ENCODE data around the gene CXCL17. TPM values are rescaled to one million over a fixed set of nuclear protein-coding genes. Genes with fewer than 3 reads are reported as not detected.

CXCL17 gene
- total RNA-seq, 1 donor from 2014 or later = not detected

DNA sequence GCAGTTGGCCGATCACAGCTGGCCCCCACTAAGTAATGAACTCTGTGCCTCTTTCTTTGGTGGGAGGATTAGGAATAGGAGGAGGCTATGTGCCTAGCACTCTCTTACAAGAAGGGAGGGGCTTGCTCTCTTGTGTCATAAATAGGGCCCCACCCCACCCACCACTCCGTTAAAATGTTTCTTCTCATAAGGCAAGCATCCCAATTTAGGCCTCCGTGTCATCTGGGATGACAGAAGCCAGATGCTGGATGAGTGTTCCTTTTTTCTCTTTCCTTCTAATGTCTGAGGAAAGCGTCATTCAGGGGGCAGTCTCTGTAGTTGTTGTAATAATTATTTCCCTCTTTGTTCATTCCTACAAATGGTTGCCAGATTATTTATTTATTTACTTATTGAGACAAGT is 15.4 kb downstream of the CXCL17 start, which contains the start of gene LIPE:
TSS of gene LIPE (minus strand) at position 76 of the 400 bp plus-strand sequence. CDS start 239 bp downstream, outside the sequence.
- TF ChIP-seq, protein P1, sequence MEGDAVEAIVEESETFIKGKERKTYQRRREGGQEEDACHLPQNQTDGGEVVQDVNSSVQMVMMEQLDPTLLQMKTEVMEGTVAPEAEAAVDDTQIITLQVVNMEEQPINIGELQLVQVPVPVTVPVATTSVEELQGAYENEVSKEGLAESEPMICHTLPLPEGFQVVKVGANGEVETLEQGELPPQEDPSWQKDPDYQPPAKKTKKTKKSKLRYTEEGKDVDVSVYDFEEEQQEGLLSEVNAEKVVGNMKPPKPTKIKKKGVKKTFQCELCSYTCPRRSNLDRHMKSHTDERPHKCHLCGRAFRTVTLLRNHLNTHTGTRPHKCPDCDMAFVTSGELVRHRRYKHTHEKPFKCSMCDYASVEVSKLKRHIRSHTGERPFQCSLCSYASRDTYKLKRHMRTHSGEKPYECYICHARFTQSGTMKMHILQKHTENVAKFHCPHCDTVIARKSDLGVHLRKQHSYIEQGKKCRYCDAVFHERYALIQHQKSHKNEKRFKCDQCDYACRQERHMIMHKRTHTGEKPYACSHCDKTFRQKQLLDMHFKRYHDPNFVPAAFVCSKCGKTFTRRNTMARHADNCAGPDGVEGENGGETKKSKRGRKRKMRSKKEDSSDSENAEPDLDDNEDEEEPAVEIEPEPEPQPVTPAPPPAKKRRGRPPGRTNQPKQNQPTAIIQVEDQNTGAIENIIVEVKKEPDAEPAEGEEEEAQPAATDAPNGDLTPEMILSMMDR (IDR thresholded peaks at IDR 0.05) = no peak
- Histone ChIP-seq H3K27ac (no peak within 1 kb of the TSS), H3K36me3 (no peaks in the 10 kb centered on the region), H3K4me3 (no peak within 1 kb of the TSS), H3K9me3 (no peaks in the 10 kb centered on the region), H3K27me3 (no peaks in the 10 kb centered on the region), H3K4me1 (peaks cover 0 to 14% of the 10 kb centered on the region in 2 donors)
- DNase-seq (ENCODE audit: low spot score in 2 of 2) = no peak
- intact Hi-C loops (cut with DNase I) = no loop called here

DNA sequence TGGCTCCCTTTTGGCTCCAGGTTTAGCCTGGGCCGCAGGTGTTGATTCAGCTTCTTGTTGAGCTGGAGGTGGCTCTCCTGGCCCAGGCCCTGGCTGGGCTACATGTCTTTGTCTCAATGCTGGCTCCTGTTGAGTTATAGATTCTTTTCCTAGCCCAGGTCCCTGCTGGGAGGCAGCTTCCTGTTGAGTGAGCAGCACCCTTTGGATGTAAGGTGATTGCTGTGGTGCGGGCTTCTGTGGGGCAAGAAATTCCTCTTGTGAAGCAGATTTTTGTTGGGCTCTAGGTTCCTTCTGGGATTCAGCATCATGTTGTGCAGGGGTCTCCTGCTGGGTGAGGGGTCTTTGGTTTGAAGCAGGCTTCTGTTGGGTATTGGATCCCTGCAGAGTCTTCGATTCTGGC is 16.1 kb downstream of the CXCL17 start:
- H3K27ac ChIP-seq = no peak overlapping the region
- DNase-seq (ENCODE audit: low spot score in 2 of 2) = no peak
- no peaks in the 10 kb centered on the region for H3K36me3 ChIP-seq
- H3K4me3 ChIP-seq = no peak overlapping the region
- no peaks in the 10 kb centered on the region for H3K9me3 ChIP-seq
- peaks cover 0 to 14% of the 10 kb centered on the region in 2 donors for H3K4me1 ChIP-seq
- intact Hi-C loops (cut with DNase I) = no loop called here
- TF ChIP-seq, protein P1 (IDR thresholded peaks at IDR 0.05) = no peak
- no peaks in the 10 kb centered on the region for H3K27me3 ChIP-seq

DNA sequence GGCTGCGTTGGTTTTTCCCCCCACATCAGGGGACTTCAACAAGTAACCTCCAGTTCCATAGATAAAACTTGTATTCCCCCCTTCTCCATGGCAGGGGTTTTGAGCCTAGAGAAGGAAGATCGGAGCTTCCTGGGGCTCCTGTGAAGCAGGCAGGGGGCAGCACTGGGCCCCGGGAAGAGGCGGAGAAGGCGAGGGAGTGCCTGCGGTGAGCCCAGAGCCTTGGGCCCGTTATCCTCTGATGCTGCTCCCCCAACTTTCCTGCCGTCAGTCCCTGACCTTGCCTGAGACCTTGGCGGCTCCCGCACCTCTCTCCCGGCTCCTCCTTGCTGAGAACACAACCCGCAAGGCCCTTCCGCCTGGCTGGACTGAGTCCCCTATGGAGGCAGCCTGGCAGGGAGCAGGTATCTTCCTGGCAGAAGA is 18.0 kb downstream of the CXCL17 start:
- Histone ChIP-seq H3K36me3 (no peaks in the 10 kb centered on the region), H3K4me3 (no peak overlapping the region), H3K27ac (no peak overlapping the region), H3K4me1 (peaks cover 0 to 14% of the 10 kb centered on the region in 2 donors), H3K27me3 (no peaks in the 10 kb centered on the region), H3K9me3 (no peaks in the 10 kb centered on the region)
- TF ChIP-seq, protein P1 (IDR thresholded peaks at IDR 0.05) = no peak
- peak in 1 of 2 donors; percentile 53 for DNase-seq (ENCODE audit: low spot score in 2 of 2)
- intact Hi-C loops (cut with DNase I) = no loop called here

DNA sequence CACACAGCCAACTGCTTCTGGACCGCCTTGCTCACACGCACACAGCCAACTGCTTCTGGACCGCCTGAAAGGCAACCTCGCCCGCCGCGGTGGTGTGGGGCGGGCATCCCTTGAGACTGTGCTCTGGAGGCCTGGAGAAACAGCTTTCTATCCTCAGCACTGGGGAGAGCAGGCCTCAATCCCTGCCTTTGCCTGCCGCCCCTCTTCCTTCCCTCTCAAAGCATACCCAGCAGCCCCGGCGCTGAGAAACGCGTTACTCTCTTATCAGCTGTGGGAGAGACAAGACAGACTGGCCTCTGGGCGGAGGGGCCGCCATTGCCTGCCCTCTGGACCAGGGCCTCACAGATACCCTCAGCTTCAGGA is 18.4 kb downstream of the CXCL17 start:
- H3K27me3 ChIP-seq = no peaks in the 10 kb centered on the region
- no peaks in the 10 kb centered on the region for H3K36me3 ChIP-seq
- intact Hi-C loops (cut with DNase I) = no loop called here
- no peaks in the 10 kb centered on the region for H3K9me3 ChIP-seq
- TF ChIP-seq, protein P1 (IDR thresholded peaks at IDR 0.05) = no peak
- peak in 1 of 2 donors; percentile 56 for DNase-seq (ENCODE audit: low spot score in 2 of 2)
- H3K4me3 ChIP-seq = peak overlapping the region in 1 of 2 donors; percentile 66
- peaks cover 0 to 14% of the 10 kb centered on the region in 2 donors for H3K4me1 ChIP-seq
- no peak overlapping the region for H3K27ac ChIP-seq

DNA sequence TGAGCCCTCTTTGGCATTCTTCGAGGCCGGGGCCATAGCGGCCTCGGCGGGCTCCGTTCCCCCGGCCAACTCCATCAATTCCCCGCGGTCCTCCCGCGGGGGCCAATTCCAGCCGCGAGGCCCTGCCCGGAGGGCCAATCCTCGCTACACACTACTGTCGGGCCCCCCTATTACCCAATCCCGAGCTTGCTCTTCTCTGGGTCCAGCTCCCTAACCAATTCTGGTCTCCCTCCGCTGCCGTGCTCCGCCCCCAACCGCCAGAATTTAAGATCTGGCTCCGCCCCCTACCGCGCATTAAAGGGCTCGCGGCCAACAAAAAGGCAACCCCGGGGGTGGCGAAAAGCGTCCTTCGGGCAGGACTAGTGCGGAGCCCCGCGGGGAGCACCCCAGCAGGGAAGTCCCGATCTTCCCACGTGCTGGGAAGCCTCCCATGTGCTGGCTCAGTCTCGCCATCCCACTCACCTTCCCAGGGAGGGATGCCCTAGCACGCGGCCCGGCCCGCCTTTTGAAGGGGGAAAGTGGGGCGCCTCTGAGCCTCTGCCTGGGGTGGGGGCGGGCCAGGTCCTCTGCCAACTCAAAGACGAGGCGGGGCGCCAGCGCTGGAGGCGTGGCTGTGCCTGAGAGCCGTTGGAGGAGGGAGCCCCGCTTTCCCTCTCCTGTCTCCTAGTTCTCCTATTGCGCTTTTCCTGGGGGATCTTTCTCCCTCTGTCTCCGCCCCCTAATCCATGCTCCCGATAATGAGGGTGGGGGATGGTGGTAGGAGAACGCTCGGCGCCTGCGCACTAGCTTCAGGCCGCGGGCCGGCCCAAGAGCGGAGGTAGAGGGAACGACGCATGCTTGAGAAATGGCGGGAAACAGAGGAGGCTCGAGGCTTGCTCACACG is 19.0 kb downstream of the CXCL17 start:
- Histone ChIP-seq H3K27ac (peak overlapping the region in 1 of 2 donors; percentile 30), H3K4me1 (peaks cover 0 to 14% of the 10 kb centered on the region in 2 donors), H3K9me3 (no peaks in the 10 kb centered on the region), H3K27me3 (no peaks in the 10 kb centered on the region), H3K36me3 (no peaks in the 10 kb centered on the region), H3K4me3 (peak overlapping the region; percentile 66 to 72)
- TF ChIP-seq, protein P1 (IDR thresholded peaks at IDR 0.05) = no peak
- DNase-seq (ENCODE audit: low spot score in 2 of 2) = peak; percentile 43 to 88
- intact Hi-C loops (cut with DNase I) = no loop called here

All from ascending aorta (tissue), 2 donors.